HG03066 (cell line): ENCODE measurements around the gene AKT3.
"Not testable (repeated sequence)": the region's sequence is repeated elsewhere in the genome, so short reads cannot be mapped to it uniquely, and the experiment has no call there.

Experiments
- ATAC-seq: cut with Tn5 transposase; IDR thresholded peaks from one replicate; pipeline ENCODE4 v1.9.1; 2021; ENCODE audit warnings: low read depth; ENCODE audit not compliant: unreplicated experiment

Gene AKT3

GRCh38 chr1:243842978-243843511 is 7.0 kb downstream of the AKT3 start:
- no peak for ATAC-seq

GRCh38 chr1:243842161-243842560 is 7.9 kb downstream of the AKT3 start:
- ATAC-seq = no peak

DNA sequence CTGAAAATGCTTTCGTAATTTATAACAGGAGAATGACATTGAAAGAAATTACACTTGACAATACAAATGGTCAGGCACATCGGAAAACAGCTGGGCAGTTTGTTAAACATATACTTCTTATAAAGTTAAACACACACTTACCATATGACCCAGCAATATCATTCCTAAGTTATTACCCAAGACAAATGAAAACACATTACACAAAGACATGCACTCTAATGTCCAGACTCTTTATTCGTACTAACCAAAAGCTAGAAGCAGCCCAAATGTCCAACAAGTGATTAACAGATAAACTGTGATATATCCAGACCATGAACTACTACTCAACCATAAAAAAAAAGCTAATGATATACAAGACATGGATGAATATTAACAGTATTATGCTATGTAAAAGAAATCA is 8.5 kb downstream of the AKT3 start:
- no peak for ATAC-seq

DNA sequence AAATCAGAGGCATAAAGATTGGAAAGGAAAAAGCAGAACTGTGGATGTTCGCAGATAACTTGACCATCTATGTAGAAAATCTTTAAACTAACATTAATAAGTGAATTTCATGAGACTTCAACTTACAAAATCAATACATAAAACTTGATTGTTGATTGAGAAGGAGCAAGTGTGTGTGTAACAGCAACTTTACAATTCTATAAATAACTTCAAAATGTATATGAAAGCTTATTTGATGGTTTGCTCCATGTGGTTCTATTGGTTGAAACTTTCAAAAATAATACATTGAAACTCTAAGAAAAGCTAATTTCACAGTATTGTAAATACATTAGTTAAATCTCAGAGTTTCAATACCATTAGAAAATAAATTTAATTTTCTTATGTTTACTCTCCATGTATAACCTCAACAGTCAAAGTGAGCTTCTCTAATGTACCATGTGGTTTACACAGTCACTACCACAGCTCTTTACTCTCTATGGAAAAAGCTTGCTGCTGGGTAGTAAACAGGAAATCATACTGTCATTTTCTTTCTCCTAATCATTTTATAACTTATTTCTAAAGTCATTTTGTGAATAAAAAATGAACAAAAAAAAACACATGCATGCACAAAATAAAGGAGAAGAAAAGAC is 12.0 kb downstream of the AKT3 start:
- peak; percentile 78 for ATAC-seq

- no peak for ATAC-seq
Observed at GRCh38 chr1:243834130-243834529, 15.9 kb downstream of the AKT3 start.

DNA sequence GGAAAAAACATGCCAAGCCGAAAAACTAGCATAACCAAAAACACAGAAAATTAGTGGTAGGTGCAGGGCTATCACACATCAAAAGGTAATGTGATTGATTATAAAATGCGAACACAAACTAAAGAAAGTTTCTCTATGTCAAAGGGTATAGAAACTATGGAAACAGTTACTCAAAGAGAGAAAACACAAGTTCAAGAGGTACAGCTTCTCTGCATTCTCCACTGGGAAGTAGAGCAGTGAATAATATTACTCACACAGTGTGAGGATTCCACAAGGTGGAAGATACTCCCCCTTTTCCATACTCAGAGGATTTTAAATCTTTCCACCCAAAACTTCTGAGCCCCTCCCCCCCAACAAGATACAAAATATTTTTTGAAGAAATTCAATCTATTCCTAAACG is 18.6 kb downstream of the AKT3 start:
- ATAC-seq = no peak

- no peak for ATAC-seq
Observed at GRCh38 chr1:243827206-243827605, 22.8 kb downstream of the AKT3 start.

GRCh38 chr1:243824907-243825306 is 25.1 kb downstream of the AKT3 start:
- ATAC-seq = not testable (repeated sequence)

DNA sequence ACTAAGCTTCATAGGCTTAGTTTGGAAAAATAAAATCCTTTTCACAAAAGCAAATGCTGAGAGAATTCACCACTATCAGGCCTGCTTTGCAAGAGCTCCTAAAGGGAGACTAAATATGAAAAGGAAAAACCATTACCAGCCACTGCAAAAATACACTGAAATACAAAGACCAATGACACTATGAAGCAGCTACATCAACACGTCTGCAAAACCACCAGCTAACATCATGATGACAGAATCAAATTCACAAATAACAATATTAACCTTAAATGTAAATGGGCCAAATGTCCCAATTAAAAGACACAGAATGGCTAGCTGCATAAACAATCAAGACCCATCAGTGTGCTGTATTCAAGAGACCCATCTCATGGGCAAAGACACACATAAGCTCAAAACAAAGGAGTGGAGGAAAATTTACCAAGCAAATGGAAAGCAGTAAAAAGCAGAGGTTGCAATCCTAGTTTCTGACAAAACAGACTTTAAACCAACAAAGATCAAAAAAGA is 28.8 kb downstream of the AKT3 start:
- ATAC-seq = no peak

DNA sequence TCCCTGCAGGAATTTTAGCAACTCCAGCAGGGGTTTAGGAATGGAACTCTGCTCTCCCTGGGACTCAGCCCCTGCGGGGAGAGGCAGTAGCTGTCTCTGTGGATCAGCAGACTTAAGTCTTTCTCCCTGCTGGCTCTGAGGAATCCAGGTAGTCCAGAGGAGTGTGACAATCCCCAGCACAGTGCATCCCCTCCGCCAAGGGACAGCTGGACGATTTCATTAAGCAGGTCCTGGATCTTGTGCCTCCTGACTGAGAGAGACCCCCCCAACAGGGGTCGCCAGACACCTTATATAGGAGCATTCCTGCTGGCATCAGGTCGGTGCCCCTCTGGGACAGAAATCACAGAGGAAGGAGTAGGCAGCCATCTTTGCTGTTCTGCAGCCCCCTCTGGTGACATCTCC is 30.6 kb downstream of the AKT3 start:
- no peak for ATAC-seq

DNA sequence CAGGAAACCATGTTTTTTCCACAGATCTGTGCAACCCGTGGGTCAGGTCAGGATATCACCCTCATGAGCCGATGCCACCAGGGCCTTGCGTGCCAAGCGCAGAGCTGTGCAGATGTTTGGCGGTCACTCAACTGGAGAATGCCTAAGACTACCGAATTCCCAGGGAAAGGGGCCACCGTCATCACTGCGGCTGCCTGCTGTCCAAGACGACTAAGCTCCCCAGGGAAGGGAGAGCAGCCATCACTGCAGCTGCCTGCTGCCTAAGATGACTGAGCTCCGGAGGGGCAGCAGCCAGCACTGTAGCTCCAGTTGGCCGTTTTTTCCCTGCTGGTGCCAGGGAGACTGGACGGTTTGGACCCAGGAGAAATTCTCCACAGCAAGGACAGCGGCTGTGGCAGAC is 31.1 kb downstream of the AKT3 start:
- no peak for ATAC-seq

- ATAC-seq = no peak
Observed at GRCh38 chr1:243814718-243815117, 35.3 kb downstream of the AKT3 start.

GRCh38 chr1:243807346-243807745 is 42.7 kb downstream of the AKT3 start:
- ATAC-seq = not testable (repeated sequence)

- no peak for ATAC-seq
Observed at GRCh38 chr1:243806310-243806709, 43.7 kb downstream of the AKT3 start.

DNA sequence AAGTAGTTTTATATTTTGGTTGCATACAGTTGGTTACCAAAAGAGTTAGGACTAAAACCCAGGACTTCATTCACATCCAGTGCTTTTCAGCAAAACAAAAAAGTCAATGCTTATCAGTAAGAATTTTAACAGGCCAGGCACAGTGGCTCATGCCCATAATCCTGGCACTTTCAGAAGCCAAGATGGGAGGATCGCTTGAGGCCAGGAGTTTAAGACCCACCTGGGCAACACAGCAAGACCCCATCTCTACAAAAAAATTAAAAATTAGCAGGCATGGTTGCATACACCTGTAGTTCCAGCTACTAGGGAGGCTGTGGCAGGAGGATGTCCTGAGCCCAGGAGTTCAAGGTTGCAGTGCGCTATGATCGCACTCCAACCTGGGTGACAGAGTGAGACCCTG is 47.3 kb downstream of the AKT3 start:
- no peak for ATAC-seq

GRCh38 chr1:243801378-243801777 is 48.7 kb downstream of the AKT3 start:
- no peak for ATAC-seq

- ATAC-seq = no peak
Observed at GRCh38 chr1:243799908-243800307, 50.1 kb downstream of the AKT3 start.

- no peak for ATAC-seq
Observed at GRCh38 chr1:243798726-243799125, 51.3 kb downstream of the AKT3 start.

- no peak for ATAC-seq
Observed at GRCh38 chr1:243796016-243796415, 54.0 kb downstream of the AKT3 start.

- ATAC-seq = no peak
Observed at GRCh38 chr1:243793298-243793697, 56.7 kb downstream of the AKT3 start.

DNA sequence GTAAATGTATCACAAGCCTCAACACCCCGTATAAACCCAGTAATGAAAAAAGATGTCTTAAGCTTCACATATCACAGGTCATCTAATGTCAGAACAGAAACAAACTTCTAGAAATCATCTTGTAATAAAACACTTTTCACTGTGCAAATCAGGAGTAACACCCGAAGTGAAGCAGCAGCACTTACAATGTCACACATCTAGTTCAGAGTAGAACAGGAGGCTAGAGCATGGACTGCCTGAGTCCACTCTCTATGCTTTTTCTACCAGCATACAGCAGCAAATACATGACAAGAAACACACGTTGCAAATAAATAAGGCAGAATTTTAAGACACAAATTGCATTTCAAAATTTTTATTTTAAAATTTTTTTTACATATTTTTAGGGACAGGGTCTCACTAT is 57.2 kb downstream of the AKT3 start:
- no peak for ATAC-seq

GRCh38 chr1:243792401-243792800 is 57.6 kb downstream of the AKT3 start:
- no peak for ATAC-seq
